ENCODE data around the gene ACBD6.
A peak's percentile ranks its signal among the peaks of the same experiment; 100 is the strongest.

Gene ACBD6

DNA sequence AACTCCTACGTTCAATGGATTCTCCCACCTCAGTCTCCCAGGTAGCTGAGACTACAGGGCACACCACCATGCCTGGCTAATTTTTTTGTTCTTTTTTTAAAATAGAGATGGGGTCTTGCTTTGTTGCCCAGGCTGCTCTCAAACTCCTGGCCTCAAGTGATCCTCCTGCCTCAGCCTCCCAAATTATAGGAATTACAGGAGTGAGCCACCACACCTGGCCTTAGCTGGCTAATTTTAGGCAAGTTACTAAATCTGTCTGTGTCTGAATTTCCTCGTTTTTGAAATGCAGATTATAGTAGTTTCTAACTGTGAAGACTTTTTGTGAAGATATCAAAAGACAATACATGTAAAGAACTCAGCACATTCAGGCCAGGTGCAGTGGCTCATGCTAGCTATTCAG, 13.7 kb downstream of the ACBD6 start (continued):
- TF ChIP-seq ZNF16 (tag by site-specific recombination; IDR thresholded peaks at IDR 0.05; ENCODE audit: low read depth) (no peak), ZNF184 (tag by site-specific recombination; IDR thresholded peaks at IDR 0.05) (no peak), YY1 (tag by site-specific recombination; IDR thresholded peaks at IDR 0.05) (no peak), ZNF174 (tag by site-specific recombination; IDR thresholded peaks at IDR 0.05) (no peak), ZNF366 (tag by site-specific recombination; conservative IDR thresholded peaks at IDR 0.05) (no peak)

- Histone ChIP-seq H3K4me1 (ENCODE audit: control insufficient read depth, insufficient read depth, low read length) (no peaks in the 10 kb centered on the region), H3K27ac (ENCODE audit: extremely low read depth, low read depth, low read length) (no peak overlapping the region), H3K4me3 (ENCODE audit: low read depth, low read length) (no peak overlapping the region), H3K9me3 (ENCODE audit: control insufficient read depth, insufficient read depth, low read depth, low read length) (no peaks in the 10 kb centered on the region), H3K36me3 (ENCODE audit: control insufficient read depth in 2 of 2, insufficient read depth in 1 of 2, low read length in 2 of 2) (peaks cover 19 to 38% of the 10 kb centered on the region in 2 experiments)
- TF ChIP-seq PRDM6 (tag by site-specific recombination; IDR thresholded peaks at IDR 0.05) (peak; percentile 61; the same call in 1 of the 2 replicates), FEZF1 (tag by site-specific recombination; IDR thresholded peaks at IDR 0.05) (peak; percentile 45; the same call in 1 of the 2 replicates), ZSCAN18 (tag by site-specific recombination; IDR thresholded peaks at IDR 0.05) (no peak), GFI1B (tag by site-specific recombination; IDR thresholded peaks at IDR 0.05) (peak; percentile 91), BCL6B (tag by site-specific recombination; IDR thresholded peaks at IDR 0.05) (0 out of 2 replicates have a peak, but pooled peaks have one; percentile 12), TRIM28 (IDR thresholded peaks at IDR 0.05; ENCODE audit: borderline replicate concordance, low read length) (no peak), ZIC2 (tag by site-specific recombination; IDR thresholded peaks at IDR 0.05) (peak; percentile 92)
- TF ChIP-seq, protein P1, sequence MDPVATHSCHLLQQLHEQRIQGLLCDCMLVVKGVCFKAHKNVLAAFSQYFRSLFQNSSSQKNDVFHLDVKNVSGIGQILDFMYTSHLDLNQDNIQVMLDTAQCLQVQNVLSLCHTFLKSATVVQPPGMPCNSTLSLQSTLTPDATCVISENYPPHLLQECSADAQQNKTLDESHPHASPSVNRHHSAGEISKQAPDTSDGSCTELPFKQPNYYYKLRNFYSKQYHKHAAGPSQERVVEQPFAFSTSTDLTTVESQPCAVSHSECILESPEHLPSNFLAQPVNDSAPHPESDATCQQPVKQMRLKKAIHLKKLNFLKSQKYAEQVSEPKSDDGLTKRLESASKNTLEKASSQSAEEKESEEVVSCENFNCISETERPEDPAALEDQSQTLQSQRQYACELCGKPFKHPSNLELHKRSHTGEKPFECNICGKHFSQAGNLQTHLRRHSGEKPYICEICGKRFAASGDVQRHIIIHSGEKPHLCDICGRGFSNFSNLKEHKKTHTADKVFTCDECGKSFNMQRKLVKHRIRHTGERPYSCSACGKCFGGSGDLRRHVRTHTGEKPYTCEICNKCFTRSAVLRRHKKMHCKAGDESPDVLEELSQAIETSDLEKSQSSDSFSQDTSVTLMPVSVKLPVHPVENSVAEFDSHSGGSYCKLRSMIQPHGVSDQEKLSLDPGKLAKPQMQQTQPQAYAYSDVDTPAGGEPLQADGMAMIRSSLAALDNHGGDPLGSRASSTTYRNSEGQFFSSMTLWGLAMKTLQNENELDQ (tag by site-specific recombination; IDR thresholded peaks at IDR 0.05; ENCODE audit: low read depth) = no peak
- CTCF ChIA-PET = no interaction called here
- POLR2A ChIA-PET = no interaction called here
Measured at GRCh38 chr1:180486092-180486491, 16.3 kb downstream of the ACBD6 start.

GRCh38 chr1:180484490-180484889, 17.9 kb downstream of the ACBD6 start:
- Histone ChIP-seq H3K4me1 (ENCODE audit: control insufficient read depth, insufficient read depth, low read length) (no peaks in the 10 kb centered on the region), H3K36me3 (ENCODE audit: control insufficient read depth in 2 of 2, insufficient read depth in 1 of 2, low read length in 2 of 2) (peaks cover 9 to 37% of the 10 kb centered on the region in 2 experiments), H3K27ac (ENCODE audit: extremely low read depth, low read depth, low read length) (no peak overlapping the region), H3K9me3 (ENCODE audit: control insufficient read depth, insufficient read depth, low read depth, low read length) (no peaks in the 10 kb centered on the region), H3K4me3 (ENCODE audit: low read depth, low read length) (no peak overlapping the region)
- ChIA-PET POLR2A (no interaction called here), CTCF (no interaction called here)
- no peak for TF ChIP-seq ZSCAN30 (tag by site-specific recombination; IDR thresholded peaks at IDR 0.05)

All from HEK293 (cell line).